HepG2 (cell line): ENCODE results near the gene STUB1.
A peak's percentile ranks its signal among the peaks of the same experiment; 100 is the strongest.

ENCODE experiments used
- CC2D1A ChIP-seq: sonication (generic); formaldehyde crosslinking; IDR thresholded peaks from 2 replicates; pipeline ENCODE4 v1.8.1; 2023; ENCODE audit warnings: mild to moderate bottlenecking, missing genetic modification reagents
- CTCF ChIP-seq: sonication (generic); formaldehyde crosslinking; IDR thresholded peaks from 2 replicates; pipeline ENCODE4 v1.5.0; 2020; ENCODE audit warnings: mild to moderate bottlenecking, missing genetic modification reagents, moderate library complexity
- KDM2A ChIP-seq: sonication (generic); formaldehyde crosslinking; IDR thresholded peaks from 2 replicates; pipeline ENCODE4 v1.4.0; 2020; ENCODE audit warnings: low read depth, missing genetic modification reagents, borderline replicate concordance
- MED13 ChIP-seq: sonication (generic); formaldehyde crosslinking; IDR thresholded peaks from 2 replicates; pipeline ENCODE4 v1.5.0; 2020; ENCODE audit warnings: missing genetic modification reagents
- PBX2 ChIP-seq: IDR thresholded peaks from 2 replicates; pipeline ENCODE4 v1.6.1; 2016; ENCODE audit warnings: control low read depth
- POGZ ChIP-seq: sonication (generic); formaldehyde crosslinking; IDR thresholded peaks from 2 replicates; pipeline ENCODE4 v1.4.0; 2020; ENCODE audit warnings: mild to moderate bottlenecking, missing genetic modification reagents
- POLR2A ChIP-seq, 2 experiments: IDR thresholded peaks; 2 replicates each; pipeline ENCODE4 v1.6.1; 2011; ENCODE audit warnings: low read depth in 2 of 2, low read length in 2 of 2, mild to moderate bottlenecking in 1 of 2, moderate library complexity in 1 of 2; ENCODE audit not compliant: insufficient read depth in 1 of 2
- RAD21 ChIP-seq: fragments of 450-650 bp; formaldehyde crosslinking; IDR thresholded peaks from 2 replicates; pipeline ENCODE4 v1.5.0; 2020; ENCODE audit warnings: mild to moderate bottlenecking
- TAF1 ChIP-seq: sonication (generic); formaldehyde crosslinking; IDR thresholded peaks from 2 replicates; pipeline ENCODE4 v1.4.0; 2020; ENCODE audit warnings: missing genetic modification reagents
- TGIF2 ChIP-seq: IDR thresholded peaks from 2 replicates; pipeline ENCODE4 v1.6.1; 2016; ENCODE audit warnings: control low read depth, missing compliant biosample characterization
- ZNF24 ChIP-seq: fragments of 450-650 bp; IDR thresholded peaks from 2 replicates; pipeline ENCODE4 v1.6.1; 2017; ENCODE audit warnings: antibody characterized with exemption, mild to moderate bottlenecking
- ZNF556 ChIP-seq: sonication (generic); formaldehyde crosslinking; IDR thresholded peaks from 2 replicates; pipeline ENCODE4 v1.4.0; 2020; ENCODE audit warnings: mild to moderate bottlenecking, missing genetic modification reagents, borderline replicate concordance
- ZNF776 ChIP-seq: sonication (generic); formaldehyde crosslinking; IDR thresholded peaks from 2 replicates; pipeline ENCODE4 v1.4.0; 2020; ENCODE audit warnings: mild to moderate bottlenecking, missing genetic modification reagents

- TF ChIP-seq POLR2A (IDR thresholded peaks at IDR 0.05; ENCODE audit: insufficient read depth in 1 of 2, low read depth in 2 of 2, low read length in 2 of 2) (no peak), MED13 (CRISPR knock-in tag) (no peak), POGZ (CRISPR knock-in tag) (no peak), TGIF2 (no peak), CTCF (CRISPR knock-in tag) (peak; percentile 74), TAF1 (CRISPR knock-in tag) (no peak), CC2D1A (CRISPR knock-in tag) (no peak), ZNF556 (CRISPR knock-in tag) (no peak), RAD21 (CRISPR knock-in tag) (0 out of 2 replicates have a peak, but pooled peaks have one; percentile 12), ZNF24 (no peak), PBX2 (CRISPR knock-in tag) (no peak), ZNF776 (no peak), KDM2A (CRISPR knock-in tag) (no peak)
Observed at GRCh38 chr16:685967-686366, 5.8 kb downstream of the STUB1 start.
